HG02970 (cell line): ENCODE data around the gene TMEM94.
"Not testable (repeated sequence)": the region's sequence is repeated elsewhere in the genome, so short reads cannot be mapped to it uniquely, and the experiment has no call there.

Experiments used
- ATAC-seq: cut with Tn5 transposase; IDR thresholded peaks from one replicate; pipeline ENCODE4 v1.9.1; 2021; ENCODE audit warnings: mild to moderate bottlenecking, moderate library complexity, moderate number of reproducible peaks; ENCODE audit not compliant: unreplicated experiment, low FRiP score

TMEM94 gene

DNA sequence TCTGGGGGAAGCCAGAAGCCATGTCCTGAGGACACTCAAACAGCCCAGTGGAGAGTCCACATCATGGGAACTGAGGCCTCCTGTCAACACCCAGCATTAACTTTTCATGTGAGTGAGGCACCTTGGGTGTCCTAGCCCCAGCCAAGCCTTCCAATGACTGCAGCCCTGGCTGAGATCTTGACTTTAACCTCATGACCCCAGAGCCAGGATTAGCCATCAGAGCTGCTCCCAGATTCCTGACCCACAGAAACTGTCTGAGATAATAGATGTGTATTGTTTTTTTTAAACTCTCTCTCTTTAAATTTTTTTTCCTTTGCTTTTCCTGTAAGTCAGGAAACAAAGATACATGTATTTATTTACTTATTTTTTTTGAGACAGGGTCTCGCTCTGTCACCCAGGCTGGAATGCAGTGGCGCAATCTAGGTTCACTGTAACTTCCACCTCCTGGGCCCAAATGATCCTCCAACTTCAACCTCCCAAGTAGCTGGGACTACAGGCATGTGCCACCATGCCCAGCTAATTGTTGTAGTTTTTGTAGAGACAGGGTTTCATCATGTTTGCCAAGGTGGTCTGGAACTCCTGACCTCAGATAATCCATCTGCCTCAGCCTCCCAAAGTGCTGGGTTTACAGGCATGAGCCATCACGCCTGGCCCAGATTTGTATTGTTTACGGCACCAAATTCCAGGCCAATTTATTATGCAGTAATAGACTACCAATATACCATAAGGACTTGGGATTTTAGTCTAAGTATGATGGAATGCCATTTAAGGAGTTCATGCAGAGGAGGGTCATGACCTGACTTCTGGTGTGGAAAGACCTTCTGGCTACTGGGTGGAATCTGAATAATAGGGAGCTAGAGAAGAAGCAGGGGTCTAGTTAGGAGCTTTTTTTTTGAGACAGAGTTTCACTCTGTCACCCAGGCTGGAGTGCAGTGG lies 14.0 kb upstream of the TMEM94 start:
- no peak for ATAC-seq

DNA sequence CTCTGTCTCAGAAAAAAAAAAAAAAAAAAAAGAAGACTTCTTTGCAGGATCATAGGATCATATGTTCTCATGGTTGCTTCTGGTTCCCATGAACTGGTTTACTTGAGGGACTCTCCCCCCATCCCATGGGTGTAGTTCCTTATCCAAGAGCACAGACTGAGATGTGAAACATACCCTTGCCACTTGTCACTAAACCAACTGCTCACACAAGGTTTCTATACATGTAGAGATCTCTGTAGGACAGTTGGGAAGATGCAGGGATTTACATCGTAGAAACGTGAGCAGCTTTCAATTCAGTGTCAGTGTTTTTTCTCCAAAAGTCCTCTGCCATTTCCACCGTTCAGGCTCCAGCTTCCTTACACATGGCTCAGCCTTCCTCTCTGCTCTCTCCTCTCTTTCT lies 11.1 kb upstream of the TMEM94 start:
- no peak for ATAC-seq

DNA sequence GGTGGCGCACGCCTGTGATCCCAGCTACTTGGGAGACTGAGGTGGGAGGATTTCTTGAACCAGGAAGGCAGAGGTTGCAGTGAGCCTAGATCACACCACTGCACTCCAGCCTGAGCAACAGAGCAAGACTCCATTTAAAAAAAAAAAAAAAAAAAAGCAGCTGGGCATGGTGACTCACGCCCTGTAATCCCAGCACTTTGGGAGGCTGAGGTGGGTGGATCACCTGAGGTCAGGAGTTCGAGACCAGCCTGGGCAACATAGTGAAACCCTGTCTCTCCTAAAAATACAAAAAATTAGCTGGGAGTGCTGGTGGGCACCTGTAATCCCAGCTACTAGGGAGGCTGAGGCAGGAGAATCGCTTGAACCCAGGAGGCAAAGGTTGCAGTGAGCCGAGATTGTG lies 10.5 kb upstream of the TMEM94 start:
- ATAC-seq, result not testable (repeated sequence)

DNA sequence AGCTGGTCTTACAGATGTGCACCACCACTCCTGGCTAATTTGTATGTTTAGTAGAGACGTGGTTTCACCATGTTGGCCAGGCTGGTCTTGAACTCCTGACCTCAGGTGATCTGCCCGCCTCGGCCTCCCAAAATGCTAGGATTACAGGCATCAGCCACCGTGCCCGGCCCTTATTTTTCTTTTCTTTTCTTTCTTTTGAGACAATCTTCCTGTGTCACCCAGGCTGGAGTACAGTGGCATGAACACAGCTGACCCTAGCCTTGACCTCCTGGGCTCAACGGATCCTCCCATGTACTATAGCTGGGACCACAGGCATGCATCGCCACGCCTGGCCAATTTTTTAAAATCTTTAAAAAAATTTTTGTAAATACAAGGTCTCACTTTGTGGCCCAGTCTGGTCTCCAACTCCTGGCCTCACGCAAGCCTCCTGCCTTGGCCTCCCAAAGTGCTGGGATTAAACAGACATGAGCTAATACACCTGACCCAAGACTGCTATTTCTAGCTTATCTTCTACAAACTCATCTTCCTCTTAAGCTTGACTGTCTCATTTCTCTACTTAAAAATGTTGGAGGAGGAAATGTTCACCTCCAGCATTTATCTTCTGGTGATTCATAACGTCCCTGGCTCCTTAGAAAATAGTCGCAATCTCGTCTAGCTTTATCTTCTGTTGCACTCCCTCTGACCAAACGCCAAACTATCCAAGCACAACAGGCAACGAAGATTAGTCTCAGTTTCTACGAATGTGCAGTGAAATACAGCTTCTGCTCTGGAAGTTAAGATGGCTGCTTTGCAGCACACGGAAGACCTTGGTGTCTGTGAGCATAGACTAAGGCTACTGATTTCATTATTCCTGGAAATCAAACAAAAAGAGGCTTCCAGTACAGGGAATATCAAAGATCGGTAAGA lies 8.2 kb upstream of the TMEM94 start:
- no peak for ATAC-seq

DNA sequence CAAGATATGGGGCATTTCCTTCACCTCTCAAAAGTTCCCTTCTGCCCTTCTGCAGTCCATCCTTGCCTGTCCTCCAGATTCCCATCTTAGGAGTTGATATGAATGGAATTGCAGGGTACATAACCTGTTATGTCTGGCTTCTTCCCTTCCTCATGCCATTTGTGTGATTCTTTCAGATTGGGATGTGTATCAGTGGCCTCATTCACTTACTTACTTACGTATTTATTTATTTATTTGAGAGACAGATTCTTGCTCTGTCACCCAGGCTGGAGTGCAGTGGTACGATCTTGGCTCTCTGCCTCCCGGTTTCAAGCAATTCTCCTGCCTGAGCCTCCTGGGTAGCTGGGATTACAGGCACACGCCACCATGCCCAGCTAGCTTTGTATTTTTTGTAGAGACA lies 6.2 kb upstream of the TMEM94 start:
- ATAC-seq, result no peak

DNA sequence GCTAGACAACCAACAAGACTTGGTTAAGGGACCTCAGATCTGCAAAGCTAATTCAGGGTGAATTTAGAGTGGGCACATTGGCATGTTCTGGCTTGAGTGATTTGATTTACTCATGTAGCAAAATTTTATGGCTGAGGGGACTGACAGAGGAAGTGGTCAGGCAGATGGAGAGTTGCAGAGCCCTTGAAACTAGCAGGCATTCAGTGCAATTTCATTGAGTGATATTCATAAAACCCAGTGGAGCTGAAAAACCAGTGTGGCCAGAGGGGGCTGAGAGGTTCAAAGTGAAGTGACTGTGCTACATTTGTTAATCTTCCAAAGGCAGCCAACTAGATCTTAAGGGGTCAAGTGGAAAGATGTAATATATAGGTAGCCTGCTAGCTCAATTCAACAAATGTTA lies 2.2 kb upstream of the TMEM94 start:
- no peak for ATAC-seq

DNA sequence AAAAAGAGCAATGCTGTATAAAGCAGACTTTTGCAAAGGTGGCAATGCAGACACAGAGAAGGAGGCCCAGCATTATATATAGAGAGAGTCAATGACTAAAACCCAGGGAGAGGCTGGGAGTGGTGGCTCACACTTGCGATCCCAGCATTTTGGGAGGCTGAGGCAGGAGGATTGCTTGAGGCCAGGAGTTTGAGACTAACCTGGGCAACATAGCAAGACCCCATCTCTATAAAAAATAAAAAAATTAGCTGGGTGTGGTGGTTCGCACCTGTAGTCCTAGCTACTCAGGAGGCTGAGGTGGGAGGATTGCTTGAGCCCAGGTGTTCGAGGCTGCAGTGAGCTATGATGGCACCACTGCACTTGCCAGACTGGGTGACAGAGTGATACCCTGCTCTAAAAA lies 1.8 kb upstream of the TMEM94 start:
- ATAC-seq, result not testable (repeated sequence)

DNA sequence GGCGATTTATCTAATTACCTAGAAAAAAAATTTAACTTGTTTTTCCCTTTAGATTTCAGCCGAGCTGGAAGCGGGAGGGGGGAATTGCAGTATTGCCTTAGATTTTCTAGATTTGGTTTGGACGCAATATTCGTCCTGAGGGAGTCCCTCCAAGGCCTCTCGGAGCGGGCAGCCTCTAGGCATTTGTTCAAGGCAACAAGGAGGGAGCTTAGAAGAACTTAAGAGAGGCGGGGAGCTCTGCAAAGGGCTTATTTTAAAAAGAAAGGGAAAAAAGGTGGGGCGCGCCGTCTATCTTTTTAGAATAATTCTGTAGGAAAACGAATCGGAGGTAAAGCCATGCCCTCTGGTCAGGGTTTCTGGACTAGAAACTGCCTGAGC lies 407 bp upstream of the TMEM94 start:
- no peak for ATAC-seq

DNA sequence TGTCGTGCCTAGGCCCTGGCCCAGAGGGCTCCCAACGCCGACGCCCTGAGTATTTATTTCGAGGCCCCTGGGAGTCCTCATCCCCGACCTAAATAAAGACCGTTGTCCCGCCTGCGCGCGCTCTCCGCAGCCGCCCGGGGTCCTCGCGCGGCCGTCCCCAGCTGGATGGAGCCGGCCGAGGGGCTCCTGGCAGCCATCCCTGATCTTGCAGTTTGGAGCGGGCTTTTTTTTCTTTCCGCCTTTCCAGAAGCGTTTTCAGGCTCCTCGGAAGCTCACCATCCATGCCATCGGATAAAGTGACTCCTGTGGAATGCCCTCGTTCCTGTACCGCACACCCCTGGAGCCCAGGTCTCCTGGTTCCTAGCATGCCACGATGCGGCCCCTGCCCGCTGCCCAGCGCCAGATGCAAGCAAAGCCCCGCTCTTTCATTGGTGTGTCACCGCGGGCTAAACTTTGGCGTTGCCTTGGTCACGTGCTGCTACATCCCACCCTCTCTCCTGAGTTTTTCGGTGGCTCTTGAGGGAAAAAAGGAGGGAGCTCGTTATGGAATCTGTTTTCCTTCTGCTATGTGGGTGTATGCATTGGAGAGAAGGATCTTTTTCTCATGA lies 716 bp downstream of the TMEM94 start:
- ATAC-seq, result no peak

DNA sequence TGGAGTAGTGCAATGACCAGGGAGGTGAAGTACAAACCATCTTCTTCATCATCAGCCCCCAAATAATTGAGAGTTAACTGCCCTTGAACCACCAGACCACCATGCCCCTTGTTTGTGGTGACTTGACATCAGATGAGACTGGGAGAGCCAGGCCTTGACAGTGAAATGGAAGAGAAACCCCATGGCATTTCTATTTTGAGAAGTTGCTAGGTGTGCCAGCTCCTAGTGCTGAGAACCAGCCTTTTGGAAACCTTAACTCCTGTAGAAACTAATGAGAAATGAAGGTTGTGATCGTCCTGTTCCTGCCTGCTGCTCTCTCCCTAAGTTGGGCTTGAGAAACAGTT lies 2.8 kb downstream of the TMEM94 start:
- no peak for ATAC-seq

DNA sequence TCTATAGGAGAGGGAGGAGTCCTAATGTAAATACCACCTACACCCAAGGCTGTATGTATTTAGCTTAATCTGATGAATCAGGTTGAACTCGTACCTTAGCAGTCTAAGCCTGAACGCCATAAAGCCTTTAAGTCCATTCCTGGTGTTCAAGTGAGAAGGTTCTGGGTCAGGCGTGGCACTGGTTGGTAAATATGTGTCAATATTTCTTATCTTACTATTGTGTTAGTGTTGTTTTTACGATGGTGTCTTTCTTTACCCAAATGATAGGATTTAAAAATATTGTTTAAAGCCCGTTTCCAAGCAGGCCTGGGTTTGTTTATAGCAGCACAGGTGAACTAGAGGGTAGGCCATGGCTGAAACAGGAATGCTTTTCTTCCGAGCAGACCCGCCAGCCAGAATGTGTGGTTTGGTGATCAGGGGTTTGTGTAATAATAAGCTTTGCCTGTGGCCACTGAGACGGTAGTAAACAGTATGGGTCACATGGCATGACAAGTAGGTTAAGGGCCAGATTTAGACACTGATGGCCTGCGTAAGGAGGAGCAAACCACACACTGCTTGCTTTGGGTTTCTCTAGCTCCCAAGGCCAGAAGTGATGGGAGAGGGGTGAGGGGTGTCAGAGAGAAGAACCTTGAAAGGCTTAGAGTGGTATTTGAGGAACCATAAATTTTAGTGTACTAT lies 3.3 kb downstream of the TMEM94 start:
- no peak for ATAC-seq

DNA sequence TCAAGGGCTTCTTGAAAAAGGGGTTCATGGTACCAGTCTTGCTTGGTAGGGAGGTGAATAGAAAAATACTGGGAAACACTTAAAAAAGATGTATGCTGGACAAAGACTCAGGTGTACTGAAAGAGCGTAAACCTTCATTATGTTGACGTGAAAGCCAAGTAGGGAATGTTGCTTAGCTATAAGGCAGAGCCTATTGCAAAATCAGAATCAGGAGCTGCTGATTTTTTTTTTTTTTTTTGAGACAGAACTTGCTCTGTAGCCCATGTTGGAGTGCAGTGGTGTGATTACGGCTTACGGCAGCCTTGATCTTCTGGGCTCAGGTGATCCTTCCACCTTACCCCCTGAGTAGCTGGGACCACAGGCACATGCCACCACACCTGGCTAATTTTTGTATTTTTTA lies 3.9 kb downstream of the TMEM94 start:
- no peak for ATAC-seq

DNA sequence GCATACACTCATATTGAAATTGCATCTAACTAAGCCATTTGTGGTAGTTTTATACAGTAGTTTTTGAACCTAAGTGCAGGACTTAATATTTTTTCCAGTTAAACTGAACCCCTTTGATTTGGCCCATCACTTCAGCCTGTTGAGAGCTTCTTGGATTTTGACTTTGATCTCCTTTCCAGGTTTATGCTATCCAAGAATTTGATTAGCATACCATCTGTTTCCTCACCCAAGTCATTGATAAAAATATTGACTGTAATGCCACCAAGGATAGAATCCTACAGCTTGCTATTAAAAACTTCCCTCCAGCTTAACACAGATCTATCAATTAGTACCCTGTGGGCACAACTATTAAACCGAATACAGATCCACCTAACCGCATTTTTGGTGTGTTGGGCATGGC lies 7.2 kb downstream of the TMEM94 start:
- no peak for ATAC-seq

DNA sequence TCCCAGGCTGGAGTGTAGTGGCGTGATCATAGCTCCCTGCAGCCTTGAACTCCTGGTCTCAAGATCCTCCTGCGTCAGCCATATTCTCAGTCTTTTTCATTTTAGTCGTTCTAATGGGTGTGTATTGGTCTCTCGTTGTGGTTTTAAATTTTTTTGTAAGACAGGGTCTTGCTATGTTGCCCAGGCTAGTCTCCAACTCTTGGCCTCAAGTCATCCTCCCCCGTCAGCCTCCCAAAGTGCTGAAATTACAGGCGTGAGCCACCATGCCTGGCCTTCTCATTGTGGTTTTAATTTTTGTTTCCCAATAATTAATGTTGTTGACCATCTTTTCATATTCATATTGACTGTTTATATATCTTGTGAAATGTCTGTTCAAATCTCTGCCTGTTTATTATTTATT lies 8.6 kb downstream of the TMEM94 start:
- ATAC-seq, result no peak

DNA sequence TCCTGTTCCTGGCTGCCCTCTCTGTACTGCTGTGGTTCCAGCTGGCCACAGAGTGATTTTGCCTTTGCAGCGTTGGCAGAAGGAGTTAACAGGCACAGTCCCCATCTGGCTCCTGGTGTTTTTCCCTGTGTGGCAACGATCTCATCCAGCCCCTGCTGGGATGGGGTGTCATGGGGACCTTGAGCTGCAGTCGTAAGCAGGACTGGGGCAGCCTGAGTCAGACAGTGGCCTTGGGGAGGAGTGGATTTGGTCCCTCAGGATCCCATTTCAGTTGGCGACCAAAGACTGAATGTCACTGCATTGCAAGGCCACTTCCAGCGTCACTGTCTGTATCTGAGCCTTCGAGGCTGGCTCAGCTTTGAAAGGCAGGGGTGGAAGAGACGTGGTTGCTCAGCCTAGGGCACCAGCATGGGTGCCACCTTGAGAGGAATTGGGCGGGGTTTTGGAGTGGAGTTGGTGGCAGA lies 11.9 kb downstream of the TMEM94 start:
- no peak for ATAC-seq

DNA sequence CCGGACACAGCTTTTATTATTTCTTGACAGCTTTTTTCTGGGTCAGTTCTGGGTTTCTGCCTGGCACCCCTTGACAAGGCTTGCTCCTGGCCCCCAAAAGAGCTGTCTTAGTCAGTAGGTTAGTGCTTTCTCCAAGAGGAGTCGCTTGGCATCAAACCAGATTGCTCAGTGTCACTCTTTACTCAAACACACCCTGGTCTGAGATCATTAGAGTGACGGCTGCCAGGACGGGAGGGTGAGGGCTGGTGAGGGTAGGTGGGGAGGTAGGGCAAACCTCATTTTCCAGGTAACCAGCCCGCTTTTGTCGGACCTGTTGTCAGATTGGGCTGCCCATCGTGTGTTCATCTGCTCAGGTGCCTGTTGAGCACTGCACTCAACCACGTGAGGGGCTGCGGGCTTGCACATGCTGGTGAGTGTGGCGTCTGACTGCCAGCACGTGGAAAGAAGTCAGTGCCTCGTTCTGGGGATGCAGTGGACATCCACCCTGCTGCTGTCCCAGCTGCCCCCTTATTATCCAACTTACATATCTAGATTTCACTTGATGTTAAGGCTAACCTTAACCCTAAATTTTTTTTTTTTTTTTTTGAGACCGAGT lies 12.4 kb downstream of the TMEM94 start:
- no peak for ATAC-seq

DNA sequence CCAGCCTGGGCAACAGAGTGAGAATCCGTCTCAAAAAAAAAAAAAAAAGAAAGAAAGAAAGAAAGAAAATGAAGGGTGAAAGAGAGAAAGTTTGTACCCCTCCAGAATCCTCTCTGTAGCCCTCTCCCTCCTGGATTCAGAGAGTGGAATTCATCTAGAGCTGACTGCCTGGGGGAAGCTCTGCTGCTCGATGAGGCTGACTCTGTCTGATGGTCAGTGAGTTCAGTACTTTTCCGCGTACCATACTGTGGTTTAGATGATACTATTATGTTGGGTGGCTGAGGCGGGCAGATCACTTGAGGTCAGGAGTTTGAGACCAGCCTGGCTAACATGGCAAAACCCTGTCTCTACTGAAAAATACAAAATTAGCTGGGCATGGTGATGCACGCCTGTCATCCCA lies 14.8 kb downstream of the TMEM94 start:
- no peak for ATAC-seq

DNA sequence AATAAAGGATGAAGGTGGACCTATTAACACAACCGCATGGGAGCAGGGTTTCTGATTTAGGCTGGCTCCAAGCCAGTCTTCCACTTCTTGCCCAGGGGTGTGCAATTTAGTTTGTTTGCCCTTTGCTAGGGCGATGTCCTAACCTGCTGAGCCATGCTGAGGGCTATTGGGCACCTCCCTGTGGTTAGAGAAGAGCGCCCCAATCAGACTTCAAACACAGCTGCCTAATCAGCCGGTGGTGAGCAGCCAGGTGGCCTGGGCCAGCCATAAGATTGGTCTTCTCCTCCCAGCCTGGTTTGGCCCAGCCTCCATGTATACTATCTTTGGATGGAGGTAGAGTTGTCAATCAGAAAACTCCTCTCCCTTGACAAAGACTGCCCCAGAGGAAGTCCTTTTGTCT lies 15.7 kb downstream of the TMEM94 start:
- ATAC-seq, result no peak

DNA sequence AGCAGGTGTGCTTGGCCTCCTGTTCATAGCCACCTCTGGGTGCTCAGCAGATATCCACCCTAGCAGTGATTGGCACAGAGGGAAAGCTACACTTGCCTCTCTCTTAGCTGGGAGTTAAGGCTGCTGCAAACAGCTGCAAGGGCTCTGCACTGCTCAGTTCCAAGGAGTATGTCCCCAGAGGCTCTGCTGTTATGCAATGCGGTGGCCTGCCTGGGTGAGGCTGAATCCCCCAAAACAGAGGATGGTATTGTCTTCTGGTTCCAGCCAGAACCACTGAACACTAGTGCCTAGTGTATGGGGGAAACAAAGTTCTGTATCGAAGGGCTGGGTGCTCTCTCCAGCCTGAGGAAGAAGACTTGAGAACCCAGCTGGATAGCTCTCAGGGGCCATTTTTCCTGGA lies 16.8 kb downstream of the TMEM94 start:
- no peak for ATAC-seq

DNA sequence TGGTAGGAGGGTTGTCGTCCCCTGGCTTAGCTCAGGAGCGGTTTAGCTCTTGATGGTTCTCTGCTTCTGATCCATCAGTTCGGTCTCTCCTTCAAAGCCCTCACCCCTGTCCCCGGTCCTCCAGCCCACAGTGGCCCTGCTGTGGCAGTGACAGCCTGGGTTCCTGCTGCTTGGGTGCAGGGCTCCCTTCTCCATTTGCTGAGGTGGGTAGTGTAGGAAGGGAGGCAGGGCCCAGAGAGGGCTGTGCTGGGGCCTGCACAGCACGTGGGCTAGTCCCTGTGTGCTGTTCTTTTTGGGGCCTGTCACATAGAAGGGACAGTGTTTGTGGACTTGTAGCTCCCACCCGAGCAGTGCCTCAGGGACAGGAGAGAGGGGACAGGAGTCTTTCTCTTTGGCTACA lies 18.3 kb downstream of the TMEM94 start:
- no peak for ATAC-seq
